AG10803 (cell line): ENCODE data around the gene CILP.

Experiments
- DNase-seq: peaks from one replicate; pipeline ENCODE4 v3.0.0; 2010; ENCODE audit warnings: low read depth
- H3K4me3 ChIP-seq: 2 replicates; pipeline ENCODE4 v1.5.1; 2011; ENCODE audit warnings: mild to moderate bottlenecking, low read length, control low read depth
- CTCF ChIP-seq: conservative IDR thresholded peaks from 2 replicates; pipeline ENCODE4 v1.5.1; 2011; ENCODE audit warnings: mild to moderate bottlenecking, low read length, control low read depth, inconsistent platforms

The CILP gene

GRCh38 chr15:65222891-65223290 is 11.6 kb upstream of the CILP start:
- DNase-seq, result no peak
- no peak overlapping the region for H3K4me3 ChIP-seq
- no peak for TF ChIP-seq CTCF

GRCh38 chr15:65221697-65222096 is 10.4 kb upstream of the CILP start:
- DNase-seq, result no peak
- no peak for TF ChIP-seq CTCF
- H3K4me3 ChIP-seq, result no peak overlapping the region

- no peak for DNase-seq
- no peak for TF ChIP-seq CTCF
- H3K4me3 ChIP-seq, result no peak overlapping the region
Observed at GRCh38 chr15:65219137-65219536, 7.9 kb upstream of the CILP start.

- DNase-seq, result no peak
- TF ChIP-seq CTCF, result no peak
- H3K4me3 ChIP-seq, result no peak overlapping the region
Observed at GRCh38 chr15:65217526-65218482, 6.5 kb upstream of the CILP start.

- no peak overlapping the region for H3K4me3 ChIP-seq
- DNase-seq, result no peak
- no peak for TF ChIP-seq CTCF
Observed at GRCh38 chr15:65215496-65215895, 4.2 kb upstream of the CILP start.

- no peak for TF ChIP-seq CTCF
- no peak overlapping the region for H3K4me3 ChIP-seq
- no peak for DNase-seq
Observed at GRCh38 chr15:65214010-65214409, 2.7 kb upstream of the CILP start.

GRCh38 chr15:65213241-65213640 is 2.0 kb upstream of the CILP start:
- H3K4me3 ChIP-seq, result no peak overlapping the region
- DNase-seq, result no peak
- no peak for TF ChIP-seq CTCF
